GM21786 (cell line): ENCODE data around the gene EHMT1.

ENCODE experiments used
- ATAC-seq: cut with Tn5 transposase; IDR thresholded peaks from one replicate; pipeline ENCODE4 v1.9.1; 2021; ENCODE audit not compliant: unreplicated experiment

EHMT1 gene

DNA sequence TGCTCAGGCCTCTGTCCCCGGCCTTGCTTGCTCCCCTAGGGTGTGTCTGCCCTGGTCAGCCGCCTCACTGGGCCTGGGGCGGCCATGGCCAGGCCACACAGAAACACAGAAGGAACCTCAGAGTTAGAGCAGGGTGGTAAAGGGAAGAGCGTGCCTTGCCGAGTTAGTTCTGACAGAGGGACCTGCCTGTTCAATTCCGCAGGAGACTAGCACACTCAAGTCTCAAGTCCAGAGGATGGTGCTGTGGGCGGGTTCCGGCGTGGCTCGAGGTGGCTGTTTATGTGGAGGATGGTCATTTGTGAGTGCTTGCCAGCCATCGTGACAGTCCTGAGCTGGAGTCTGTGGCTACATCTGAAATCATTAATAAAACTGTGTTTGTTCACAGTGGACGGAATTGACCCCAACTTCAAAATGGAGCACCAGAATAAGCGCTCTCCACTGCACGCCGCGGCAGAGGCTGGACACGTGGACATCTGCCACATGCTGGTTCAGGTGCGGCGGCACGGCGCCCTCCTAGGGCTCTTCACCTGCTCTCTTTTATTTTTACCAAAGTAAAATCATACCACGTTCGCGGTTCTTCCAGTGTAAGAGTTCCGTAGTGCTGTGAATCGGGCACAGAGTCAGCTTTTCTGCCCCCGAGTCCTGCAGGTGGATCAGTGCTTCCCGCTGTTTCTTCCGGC is 163.2 kb downstream of the EHMT1 start:
- ATAC-seq, result no peak

DNA sequence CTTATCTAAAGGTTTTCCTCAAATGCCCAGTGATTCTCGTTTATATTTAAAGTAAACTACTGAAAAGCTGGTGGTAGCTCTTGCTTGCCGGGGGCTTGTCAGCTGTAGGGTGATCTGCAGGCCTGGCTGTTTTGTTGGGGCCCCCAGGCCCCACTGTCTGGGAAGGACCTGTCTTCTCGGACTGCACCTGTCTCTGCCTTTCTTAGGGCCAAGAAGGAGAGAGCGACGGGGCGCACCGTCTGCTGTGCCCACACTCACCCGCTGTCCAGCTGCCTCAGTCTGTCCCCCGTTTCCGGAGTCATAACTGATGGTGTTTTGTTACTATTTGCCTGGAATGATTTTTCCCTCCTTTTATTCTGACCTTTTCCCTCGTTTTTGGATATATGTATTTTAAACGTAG is 164.7 kb downstream of the EHMT1 start:
- ATAC-seq, result no peak

DNA sequence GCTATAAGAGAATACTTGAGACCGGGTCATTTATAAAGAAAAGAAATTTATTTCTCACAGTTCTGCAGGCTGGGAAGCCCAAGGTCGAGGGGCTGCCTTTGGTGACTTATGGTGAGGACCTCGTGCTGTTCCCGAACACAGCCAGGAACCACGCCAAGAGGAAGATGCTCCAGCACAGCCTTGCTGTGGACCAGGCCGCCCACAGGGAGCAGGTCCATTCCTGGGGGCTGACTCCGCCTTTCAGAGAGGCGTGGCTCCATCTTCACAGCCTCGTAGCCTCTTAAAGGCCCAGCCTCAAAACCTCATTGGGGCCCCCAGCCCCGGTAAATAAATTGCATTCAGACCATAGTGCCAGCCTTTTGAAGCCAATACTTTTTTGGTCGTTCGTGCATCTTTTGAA is 165.2 kb downstream of the EHMT1 start:
- ATAC-seq, result no peak

DNA sequence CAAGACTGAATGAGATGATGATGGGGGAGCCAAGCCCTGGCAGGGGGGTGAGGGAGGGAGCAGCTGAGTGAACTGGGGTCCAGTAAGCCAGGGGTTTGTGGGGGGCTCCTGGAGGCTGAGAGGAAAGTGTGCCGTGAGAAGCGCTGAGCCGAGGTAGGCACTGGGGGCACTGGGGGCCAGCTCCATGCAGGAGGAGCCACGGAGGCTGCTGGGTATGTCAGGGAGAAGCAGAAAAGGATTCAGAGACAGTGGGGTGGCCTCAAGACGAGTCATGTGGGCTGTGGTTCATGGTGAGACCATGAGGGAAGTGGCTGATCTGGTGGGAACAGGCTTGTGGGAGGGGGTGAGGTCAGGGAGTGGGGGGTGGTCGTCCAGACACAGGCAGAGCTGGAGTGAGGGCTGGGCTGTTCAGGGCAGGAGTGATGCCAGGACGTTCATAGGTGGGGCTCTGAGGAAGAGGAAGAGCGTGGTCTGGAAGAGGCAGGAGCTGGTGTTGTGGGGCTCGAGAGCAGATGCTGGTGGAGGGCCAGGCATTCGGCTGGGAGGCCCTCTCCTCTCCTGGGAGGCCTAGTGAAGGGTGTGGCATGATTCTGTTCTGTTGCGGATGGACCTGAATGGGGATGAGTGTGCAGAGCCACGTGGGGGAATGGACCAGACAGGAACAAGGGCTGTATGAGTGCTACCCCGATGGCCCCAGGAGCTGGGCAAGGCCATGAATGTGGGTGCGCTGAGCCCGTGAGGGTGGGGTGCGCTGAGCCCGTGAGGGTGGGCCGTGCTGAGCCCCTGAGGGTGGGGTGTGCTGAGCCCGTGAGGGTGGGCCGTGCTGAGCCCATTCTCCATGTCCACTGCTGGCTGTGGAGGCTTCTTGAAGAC is 166.1 kb downstream of the EHMT1 start:
- ATAC-seq, result no peak

DNA sequence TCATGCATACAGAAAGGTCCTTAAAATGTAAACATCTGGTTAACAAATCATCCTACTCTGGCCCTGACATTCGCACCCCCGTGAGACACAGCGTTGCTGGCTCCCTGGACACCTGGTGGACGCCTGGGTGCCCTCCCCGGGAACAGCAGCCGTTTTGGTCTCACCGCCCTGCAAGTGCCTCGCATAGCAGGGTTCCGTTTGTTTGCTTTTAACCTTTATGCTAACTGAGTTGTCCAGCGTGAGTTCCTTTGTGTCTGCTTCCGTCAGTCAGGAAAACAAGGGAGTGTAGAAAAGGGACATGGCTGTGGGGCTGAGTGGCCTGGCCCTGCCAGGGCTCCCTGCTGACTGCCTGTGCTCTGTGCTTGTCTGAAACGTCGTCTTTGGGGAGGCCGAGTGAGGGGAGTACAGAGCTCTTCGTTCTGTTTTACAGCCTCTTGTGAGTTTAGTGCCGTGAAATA is 166.9 kb downstream of the EHMT1 start:
- no peak for ATAC-seq

DNA sequence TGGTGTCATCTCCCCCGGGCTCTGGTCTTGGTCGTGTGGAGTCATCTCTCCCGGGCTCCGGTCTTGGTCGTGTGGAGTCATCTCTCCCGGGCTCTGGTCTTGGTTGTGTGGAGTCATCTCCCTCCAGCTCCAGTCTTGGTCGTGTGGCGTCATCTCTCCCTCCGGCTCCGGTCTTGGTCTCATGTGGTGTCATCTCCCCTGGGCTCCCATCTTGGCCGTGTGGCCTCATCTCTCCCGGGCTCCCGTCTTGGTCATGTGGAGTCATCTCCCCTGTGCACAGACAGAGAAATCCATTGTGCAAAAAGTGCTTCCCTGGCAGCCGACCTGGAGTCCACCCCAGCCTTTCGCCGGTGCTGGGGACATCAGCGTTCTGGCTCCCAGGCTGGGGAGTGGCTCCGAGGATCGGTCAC is 167.7 kb downstream of the EHMT1 start:
- no peak for ATAC-seq

DNA sequence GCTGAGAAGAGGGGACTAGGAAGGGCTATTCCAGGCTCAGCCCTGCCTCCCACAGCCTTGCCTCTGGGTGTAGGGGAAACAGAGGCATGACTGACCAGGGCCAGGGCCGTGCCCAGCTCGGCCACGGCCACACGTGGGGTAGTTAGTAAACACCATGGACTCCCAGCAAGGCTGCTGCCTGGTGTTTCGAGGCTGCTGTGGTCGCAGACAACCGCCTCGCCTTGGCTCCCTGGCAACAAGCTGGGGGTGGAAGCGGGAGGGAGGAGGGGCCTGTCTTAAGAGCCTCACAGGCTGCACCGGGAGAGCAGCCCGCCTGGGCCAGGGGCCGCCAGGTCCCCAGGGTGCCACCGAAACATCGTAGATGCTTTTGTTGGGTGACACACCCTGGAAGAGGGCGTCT is 168.6 kb downstream of the EHMT1 start:
- ATAC-seq, result no peak

DNA sequence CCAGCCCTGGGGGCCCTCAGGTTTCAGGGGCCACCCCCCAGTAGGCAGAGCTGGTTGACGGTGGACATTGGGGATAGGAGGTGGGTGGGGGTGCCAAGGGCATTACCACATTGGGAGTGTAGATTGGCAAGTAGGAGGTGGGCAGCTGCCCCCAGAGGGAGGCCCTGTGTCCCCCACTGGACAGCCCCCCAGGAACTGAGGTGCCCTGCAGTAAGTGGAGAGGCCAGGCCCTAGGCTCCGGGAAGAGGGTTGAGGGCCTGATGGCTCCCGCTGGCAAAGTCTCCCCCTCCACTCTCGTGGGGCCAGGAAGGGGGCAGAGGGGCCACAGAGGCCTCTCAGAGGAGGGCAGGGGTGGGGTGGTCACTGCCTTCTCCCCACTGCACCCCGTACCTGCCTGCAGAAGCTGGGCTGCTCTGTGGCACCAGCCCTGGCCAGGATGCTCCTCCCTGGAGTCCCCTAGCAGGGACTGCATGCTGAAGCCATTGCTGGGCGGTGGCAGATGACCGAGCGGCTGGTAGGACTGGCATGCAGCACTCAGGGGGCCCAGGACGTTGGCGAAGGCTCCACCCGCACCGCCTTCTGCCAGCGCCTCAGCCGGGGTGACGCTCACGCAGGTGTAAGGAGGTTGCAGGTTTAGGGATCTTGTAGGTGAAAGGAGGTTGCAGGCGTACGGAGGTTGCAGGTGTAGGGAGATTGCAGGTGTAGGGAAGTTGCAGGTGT is 169.1 kb downstream of the EHMT1 start:
- no peak for ATAC-seq

DNA sequence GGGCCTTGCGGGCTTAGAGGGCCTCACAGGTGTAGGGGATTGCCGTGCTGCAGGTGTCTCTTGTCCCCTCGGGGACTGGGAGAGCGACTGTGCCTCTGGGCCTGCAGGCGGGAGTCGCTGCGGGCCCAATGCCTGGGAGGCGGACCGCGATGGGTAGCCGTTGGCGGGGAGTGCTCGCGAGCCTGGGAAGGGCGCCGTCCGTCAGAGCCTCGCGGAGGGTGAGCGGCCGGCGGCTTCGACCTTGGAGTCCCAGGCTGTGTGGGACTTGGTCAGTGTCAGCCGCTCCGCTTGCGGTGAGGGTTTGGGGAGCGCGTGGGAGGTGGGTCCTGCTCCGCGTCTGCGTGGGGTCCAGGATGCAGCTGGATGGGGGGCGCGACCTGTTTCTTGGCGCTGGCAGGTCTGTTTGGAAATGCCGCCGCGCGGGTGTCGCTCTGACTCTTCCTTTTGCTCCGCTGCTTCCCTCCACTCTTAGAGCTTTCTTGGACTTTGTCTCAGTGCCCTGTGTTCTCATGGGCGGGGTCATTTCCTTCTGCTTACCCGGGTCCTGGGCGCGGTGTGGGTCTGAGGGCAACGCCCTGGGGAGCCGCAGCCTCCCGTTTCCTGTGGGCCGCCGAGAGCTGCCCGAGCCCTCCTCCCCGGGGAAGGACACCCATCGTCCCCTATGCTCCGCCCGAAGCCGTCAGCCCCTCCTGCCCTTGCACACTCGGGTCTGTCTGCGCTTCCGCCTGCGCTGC is 169.9 kb downstream of the EHMT1 start:
- ATAC-seq, result no peak

DNA sequence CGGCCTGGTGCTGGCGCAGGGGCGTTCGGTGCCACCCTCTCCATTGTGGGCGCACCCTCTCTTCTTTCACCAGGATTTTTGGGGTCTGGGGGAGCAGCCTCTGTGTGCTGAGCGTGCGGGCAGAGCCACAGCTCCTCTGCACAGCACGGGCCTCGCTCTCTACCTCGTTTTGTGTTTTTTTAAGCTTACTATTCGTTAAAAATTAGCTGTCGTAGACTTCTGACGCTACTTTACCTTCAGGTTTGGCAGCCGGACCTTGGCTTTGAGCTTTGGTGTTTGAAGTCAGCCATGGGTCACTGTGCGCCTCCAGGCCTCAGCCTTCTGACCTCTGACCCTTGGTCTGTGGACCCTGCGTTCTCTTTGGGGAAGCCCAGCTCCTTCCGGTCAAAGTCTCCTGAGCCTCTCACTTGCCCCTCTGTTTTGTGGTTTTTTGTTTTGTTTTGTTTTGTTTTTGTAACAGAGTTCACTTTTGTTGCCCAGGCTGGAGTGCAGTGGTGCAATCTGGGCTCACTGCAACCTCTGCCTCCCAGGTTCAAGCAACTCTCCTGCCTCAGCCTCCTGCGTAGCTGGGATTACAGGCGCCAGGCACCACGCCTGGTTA is 170.6 kb downstream of the EHMT1 start:
- no peak for ATAC-seq

DNA sequence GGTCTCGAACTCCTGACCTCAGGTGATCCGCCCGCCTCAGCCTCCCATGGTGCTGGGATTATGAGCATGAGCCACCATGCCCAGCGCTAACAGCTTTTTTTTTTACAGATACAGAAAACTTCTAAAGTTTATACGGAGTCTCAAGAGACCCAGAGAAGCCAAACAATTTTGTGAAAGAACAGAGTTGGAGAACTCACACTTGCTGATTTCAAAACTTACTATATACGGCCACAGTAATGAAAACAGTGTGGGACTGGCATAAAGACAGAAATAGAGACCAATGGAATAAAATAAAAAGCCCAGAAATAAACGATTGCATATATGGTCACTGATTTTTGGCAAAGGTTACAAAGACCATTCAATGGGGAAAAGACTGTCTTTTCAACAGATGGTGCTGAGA is 173.1 kb downstream of the EHMT1 start:
- ATAC-seq, result no peak

DNA sequence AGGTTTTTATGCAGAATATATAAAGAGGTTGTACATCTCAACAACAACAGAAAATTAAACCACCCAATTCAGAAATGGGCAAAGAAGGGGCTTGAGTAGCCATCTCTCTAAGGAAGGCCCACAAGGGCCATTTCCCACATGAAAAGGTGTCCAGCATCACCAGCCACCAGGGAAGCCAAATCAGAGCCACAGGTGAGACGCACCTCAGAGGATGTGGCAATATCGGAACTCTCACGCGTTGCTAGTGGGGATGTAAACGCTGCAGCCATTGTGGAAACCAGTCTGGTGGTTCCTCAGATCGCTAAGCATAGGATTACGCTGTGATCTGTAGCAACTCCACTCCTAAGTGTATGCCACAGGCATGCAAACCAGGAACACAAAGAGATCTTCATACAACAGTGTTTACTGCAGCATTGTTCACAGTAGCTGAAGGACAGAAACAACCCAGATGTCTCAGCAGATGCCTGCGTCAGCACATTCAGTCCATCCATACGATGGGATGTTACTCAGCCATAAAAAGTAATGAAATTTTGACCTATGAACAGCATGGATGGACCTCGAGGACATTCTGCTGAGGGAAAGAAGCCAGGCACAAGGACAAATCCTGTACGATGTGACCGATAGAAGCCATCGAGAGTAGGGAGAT is 174.5 kb downstream of the EHMT1 start:
- no peak for ATAC-seq

DNA sequence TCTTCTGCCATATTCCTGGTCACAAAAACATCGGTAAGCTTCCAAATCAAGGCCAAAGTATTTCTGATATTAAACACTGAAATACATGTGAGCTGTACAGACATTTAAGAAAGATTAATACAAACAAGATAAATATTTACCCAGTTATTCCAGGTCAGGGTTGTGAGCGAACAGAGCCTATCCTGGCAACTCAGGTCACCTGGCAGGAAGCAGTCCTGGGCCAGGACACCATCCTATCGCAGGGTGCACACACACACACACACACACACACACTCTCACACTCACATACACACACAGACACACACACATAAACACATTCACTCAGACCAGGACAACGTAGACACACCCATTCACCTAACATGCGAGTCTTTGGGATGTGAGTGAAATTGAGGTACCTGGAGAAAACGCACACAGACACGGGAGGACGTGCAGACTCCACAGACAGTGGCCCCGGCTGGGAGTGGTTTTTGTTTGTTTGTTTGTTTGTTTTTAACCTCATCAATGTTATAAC is 176.4 kb downstream of the EHMT1 start:
- no peak for ATAC-seq

DNA sequence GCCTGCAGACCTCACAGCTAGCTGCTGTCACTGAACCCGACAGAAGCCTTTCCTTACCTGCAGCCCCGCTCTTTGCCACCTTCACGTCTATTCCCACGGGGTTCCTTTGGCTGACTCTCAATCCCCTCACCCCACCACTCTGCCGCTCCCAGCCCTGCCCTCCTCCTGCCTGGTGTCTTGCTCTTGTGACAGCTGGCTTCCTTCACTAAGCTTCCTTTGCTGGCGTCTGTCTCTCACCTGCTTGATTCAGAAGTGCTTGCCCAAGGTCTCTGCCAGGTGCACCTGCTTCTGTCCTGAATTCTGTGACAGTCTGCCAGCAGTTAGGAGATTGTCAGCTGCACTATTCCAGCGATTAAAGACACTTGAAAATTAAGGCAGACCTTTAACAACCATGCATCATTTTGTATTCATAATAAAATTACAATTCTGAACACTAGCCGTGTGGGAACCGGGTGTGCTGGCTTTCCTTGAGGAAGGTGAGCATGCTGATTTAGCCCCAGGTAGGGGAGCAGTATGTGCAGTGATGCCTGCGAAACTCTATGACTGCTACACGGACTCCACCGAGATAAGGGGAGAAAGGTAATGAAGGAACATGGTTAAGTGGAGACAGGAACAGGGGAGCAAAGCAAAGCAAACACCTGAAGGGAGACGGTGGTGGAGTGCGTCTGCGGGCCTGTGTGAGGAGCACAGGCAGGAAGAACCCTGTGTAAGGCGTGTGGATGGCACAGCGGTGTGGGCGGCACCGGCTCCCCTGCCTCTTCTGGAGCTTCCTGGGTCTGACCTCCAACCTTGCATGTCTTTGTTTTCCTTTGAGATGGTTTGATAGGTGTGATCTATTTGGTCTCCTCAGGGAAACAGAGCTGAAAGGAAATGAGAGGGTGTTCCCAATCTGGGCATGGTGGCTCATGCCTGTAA is 178.7 kb downstream of the EHMT1 start:
- ATAC-seq, result no peak

DNA sequence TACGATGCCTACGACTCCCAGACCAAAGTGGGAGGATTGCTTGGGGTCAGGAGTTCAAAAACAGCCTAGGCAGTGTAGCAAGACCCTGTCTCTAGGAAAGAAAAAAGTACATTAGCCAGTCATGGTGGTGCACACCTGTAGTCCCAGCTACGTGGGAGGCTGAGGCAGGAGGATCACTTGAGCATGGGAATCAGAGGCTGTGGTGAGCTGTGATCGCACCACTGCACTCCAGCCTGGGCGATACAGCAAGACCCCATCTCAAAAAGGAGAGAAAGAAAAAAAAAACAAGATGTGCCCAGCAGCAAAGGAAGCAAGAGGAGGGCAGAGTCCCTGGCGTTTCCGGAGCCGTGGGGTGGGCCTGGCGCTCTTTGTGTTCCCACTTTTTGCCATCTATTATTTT is 179.3 kb downstream of the EHMT1 start:
- no peak for ATAC-seq

DNA sequence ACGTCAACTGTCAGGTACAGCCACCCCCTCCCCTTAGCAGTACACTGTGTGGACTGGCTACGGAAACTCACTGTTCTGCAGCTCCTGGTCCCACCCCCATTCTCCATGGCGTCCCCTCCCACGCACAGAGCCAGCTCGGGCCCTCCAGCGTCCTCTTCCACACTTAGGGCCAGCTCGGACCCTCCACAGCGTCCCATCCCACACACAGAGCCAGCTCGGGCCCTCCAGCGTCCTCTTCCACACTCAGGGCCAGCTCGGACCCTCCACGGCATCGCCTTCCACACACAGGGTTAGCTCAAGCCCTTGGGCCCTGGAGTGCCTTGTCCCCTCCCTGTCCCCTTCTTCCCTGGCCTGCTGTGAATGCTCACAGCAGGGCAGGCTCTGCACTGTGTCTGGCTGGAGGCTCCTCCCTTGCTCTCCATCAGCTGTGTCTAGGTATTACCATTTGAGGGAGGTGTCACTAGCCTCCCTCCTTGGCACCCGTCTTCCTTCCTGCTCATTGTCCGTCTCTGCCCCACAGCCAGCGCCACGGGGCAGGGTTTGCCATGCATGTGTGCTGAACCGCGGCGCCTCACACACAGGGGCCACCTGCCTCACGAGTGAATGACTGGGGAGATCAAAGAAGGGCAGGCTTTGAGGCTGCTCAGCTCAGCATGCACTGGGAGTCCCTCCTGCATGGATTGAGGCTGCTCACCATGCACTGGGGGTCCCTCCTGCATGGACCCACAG is 180.3 kb downstream of the EHMT1 start:
- no peak for ATAC-seq

DNA sequence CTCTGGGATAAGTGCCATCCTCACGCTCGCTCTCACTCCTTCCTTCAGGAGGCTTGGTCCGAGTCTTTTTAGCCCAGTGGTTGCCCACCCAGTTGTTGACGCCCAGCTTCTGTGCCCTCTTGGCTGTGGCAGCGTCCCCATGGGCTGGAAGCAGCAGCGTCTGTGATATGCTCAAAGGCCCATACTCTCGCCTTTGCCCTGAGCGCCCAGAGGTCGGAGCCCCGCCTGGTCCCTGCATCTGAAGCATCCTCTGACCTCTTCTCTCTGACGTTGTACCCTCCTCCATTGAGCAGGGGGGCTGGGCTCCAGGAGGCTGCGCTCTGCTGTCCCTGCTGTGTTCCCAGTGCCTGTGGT is 180.8 kb downstream of the EHMT1 start:
- no peak for ATAC-seq
